Stimulated activated CD4-positive, alpha-beta T cell treated with anti-CD3 and anti-CD28 coated beads, Interleukin-4, amount 100 ng/mL, for 48 hours (primary cell): ENCODE data around the gene PROX1.

ENCODE experiments used
- DNase-seq, 2 donors: peaks; one replicate each; pipeline ENCODE4 v3.0.0-alpha.2; 2020; ENCODE audit warnings: low read depth in 2 of 2

Gene PROX1

DNA sequence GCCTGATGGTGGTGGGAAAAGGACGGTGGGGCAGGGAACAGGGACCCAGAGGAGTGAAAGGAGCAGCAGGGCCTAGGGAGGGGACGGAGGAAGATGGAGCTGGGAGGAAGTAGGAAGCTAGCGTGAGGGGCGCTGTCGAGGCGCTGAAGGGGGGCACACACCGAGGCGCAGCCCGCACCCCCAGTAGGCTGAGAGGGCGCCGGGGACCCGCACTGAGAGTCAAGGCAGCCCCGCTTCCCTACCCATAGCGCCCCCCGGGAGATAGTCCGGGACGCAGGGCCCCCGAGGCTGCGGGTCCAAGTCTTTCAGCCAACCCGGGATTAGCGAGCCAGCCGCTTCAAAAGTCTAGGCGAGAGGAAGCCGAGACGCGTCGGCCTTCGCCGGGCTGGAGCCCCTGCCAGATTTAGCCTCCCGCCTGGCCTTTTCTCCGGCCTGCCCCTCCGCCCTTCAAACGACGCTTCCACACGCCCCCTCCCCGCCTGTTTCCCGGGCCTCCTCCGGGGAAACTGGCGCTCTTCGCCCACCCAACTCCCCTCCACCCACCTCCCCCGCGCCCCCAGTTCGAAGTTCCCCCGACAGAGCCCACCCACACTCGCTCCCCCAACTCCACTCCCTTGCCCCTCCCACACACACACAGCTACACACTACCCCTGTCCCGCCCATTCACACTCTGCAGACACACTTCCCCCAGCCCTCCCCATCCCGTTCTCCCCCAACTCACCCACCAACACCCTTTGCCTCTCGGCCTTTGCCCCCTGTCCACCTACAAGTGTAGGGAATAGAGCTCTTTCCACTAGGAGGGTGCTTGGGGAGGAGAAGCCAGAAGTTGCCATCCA is 7.8 kb upstream of the PROX1 start:
- DNase-seq: no peak

GRCh38 chr1:213980906-213981305 is 6.9 kb upstream of the PROX1 start:
- DNase-seq: no peak

GRCh38 chr1:213982289-213982671 is 5.5 kb upstream of the PROX1 start:
- DNase-seq: no peak

DNA sequence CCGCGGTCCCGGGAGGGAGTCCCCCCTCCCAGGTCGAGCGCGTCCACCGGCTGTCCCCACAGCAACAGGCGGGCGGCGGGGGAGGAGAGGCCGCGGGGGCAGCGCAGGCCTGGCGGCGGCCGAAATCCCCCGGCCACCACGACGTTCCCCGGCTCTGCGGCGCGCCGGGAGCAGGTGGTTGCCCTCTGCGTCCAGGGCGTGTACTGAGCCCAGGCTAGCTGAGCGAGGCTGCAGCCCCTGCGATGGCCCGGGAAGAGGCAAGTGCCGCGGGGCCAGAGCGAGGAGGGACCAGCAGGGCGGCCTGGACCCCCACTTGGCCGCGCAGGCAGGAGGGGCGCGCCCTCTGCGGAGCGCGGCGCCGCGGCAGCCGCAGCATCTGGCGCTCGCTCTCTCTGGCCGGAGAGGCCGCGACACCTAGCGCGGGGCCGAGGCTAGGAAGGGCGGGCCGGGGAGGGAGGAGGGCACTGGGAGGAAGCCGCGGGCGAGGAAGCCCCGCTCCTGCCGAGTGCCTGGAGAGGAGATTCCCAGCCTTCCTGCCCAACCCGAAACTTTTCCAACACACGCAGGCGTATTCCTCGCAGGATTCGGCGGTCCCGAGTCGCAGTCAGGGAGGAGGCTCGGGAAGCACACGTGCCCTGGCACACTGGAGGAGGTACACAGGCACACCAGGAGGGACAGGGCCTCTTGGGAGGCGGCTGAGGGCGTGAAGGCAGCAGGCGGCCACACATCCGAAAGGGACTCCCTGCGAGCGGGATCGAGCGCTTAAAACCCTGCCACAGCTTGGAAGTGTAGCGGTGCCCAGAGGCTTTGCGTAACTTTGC is 4.9 kb upstream of the PROX1 start:
- DNase-seq: no peak

DNA sequence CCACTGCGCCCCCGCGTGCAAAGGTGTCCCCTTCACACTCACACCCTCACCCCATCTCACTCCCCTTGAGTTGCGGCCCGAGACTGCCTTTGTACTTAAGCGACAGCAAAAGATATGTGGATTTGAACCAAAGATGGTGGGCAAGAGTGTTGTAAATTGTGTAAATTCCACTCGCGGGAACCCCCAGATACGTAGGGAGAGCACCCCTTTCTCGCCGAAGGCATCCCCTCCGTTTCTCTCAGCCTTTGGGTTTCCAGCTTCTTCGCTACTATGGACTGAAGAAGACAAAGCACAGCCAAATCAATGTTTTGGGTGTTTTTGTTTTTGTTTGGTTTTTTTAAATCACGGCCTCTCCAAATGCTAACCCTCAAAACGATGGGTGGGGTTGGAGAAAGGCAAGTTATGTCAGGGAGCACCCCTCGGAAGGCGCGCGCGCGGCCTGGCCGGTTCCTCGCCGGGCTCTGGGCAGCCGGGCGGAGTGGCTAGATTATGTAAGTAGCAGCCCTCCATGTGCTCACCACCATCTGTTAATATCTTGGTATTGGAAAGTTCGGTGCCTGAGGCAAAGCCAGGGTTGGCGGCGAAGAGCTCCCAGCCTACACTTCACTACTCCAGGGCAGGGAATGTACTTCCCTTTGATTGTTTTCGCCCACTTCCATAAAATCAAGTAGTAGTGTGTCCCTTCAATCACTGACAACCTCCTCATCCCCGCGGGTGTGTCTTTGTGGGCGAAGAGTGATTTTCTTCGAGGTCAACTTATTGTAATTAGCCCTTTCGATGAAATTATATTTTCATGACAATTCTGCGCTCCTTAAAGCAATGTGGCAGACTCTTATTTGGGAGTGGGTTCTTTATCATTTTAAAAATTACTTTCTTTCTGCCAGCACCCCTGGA is 4.0 kb upstream of the PROX1 start:
- DNase-seq: no peak

- no peak for DNase-seq
These were observed 3.2 kb upstream of the PROX1 start for GRCh38 chr1:213984387-213985208.

DNA sequence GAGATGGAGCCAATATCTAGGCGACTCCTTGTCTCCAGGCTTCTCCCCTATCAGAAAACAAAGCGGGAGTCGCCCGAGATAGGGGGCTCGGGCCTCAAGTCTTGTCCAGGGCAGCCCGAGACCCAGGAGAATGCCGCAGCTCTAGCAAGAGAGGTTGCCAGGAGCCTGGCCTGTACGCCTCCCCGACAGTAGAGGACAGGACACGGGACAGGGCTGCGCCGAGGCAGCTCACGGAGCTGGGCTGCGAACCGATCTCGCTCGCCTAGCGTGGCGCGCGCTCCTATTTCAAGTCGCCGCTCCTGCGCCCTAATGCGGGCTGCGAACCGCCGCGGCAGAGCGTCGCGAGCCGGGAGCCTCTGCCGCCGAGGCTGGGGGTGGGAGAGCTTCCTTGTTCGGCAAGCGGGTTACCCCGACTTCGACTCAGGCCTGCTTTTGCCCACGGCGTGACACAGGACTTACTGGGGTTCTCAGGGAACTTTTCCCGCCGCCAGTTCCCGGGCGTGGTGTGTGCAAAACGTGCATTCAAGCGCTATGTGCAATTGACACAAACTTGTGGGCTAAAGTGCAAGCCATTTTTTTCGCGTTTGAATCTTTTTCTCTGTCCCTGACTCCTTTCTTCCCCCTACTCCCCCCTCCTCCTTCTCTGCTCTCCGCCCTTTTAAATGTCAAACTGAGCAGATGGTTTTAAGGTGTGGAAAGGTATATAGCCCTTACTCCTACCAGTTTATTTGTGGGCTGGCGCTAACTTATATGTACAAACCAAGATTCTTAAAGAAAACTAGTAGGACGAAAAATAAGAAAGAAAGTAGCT is 2.4 kb upstream of the PROX1 start:
- DNase-seq: no peak

- no peak for DNase-seq
These were observed 1.5 kb upstream of the PROX1 start for GRCh38 chr1:213986020-213986924.

- no peak for DNase-seq
These were observed 885 bp upstream of the PROX1 start for GRCh38 chr1:213986925-213987250.

- DNase-seq: no peak
These were observed 299 bp upstream of the PROX1 start for GRCh38 chr1:213987422-213987926.

DNA sequence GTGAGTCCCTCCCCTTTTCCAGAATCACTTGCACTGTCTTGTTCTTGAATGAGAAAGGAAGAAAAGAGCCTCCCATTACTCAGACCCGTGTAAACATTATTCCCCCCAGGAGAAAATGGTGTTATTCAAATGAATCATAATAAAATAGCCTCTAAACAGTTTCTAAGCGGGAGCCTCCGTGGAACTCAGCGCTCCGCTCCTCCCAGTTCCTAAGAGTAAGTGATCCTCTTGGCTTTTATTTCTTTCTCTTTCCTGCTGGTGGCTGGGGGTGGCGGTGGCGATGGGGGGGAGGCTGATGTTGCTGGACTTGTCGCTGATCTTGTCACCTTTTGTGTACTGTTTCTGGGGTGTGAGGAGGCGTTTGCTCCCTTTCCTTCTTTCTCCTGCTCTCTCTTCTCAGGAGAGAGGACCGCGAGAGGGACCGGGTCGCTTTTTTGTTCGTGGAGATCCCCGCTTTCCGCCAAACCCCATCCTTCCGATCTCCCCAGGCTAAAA is 781 bp downstream of the PROX1 start:
- no peak for DNase-seq

DNA sequence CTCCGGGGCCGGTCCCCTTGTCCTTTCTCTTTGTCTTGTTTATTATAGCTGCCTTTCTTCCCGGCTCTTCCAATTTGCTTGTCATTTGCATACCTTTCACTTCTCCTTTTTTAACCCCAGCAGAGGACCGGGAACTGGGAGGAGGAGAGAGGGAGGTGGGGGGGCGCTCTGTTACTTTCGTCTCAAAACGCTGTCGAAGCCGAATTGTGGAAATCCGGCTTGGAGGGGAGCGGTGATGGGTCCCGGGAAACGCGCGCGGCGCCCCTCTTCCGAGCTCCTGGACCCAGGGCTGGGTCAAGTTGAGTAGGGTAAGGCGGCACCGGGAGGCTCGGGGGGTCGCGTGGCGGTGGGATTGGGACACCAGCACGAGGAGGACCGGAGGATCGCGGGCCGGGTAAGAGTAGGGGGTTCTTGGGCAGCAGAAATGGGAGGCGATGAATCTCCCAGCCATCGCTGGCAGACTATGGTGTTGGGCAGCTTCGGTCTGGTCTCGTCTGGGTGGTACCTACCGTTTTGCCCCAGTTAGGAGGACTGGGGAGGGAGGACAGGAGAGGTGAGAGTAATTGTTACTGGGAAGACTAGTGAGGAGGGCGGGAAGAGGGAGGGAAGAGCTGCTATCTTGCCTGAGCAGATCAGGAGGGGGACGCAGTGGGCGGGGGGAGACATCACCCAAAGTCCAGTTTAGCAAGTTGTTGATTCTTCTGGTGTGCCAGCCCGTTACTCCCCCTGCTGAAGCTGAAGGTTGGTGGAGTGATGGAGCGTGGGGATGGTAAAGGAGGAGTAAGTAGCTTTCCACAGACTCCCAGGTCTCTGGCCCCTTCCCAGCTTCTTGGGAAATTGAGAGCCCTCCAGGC is 1.5 kb downstream of the PROX1 start:
- DNase-seq: no peak

- no peak for DNase-seq
These were observed 6.2 kb downstream of the PROX1 start for GRCh38 chr1:213993929-213994328.

DNA sequence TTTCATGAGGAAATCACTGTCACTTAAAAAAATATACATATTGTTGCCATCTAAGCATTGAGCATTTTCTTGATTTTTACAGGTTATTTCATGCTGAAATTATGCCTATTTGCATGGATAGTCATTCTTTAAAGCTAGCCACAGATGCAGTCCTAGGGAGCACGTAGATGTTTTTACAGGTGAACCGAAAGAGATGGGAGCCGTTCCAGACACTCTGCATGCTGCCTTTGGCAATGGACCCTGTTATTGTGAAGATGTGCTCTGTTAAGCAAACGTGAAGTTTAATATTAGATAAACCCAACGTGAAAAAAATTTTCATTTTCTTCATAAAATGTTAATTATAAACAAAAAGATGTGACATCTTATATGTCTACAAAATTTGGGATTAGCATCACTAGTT is 7.1 kb downstream of the PROX1 start:
- no peak for DNase-seq

GRCh38 chr1:213995603-213996002 is 7.8 kb downstream of the PROX1 start:
- DNase-seq: no peak

- DNase-seq: no peak
These were observed 8.7 kb downstream of the PROX1 start for GRCh38 chr1:213996320-213997037.

- DNase-seq: no peak
These were observed 9.4 kb downstream of the PROX1 start for GRCh38 chr1:213997038-213997771.
